ENCODE data around the gene GTF3A.

GRCh38 chr13:27437126-27437525, 12.7 kb downstream of the GTF3A start:
- TF ChIP-seq POLR2AphosphoS5 (IDR thresholded peaks at IDR 0.05) (no peak), POLR2A (IDR thresholded peaks at IDR 0.05) (no peak), CTCF (IDR thresholded peaks at IDR 0.05 in 8 of 11, conservative IDR thresholded peaks at IDR 0.05 in 3 of 11) (no peak)
